Measurements from ENCODE around the gene TTC19. TPM values are rescaled to one million over a fixed set of nuclear protein-coding genes. Genes with fewer than 3 reads are reported as not detected.

Gene TTC19
- total and polyA plus RNA-seq, 12 donors: 20.6 to 152 (median 50.5) TPM

DNA sequence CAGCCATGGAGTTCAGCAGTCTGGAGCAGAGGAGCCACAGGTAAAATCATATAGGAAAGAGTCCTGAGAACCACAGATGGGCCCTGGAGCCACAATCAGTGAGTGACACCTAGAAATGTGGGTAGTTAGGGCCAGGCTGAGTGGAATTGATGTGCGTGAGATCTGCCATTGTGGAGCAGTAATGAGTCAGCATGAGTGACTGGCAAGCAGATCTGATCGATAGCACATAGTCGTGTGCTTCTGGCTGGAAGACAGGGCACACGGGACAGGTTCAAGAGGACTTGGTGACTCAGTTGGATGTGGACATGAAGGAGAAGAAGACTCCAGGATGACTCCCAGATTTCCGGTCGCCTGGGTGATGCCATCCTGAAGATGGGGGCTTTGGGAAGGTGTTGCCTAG, 42.4 kb upstream of the TTC19 start:
- no peaks in the 10 kb centered on the region for H3K27me3 ChIP-seq
- no peak for DNase-seq

GRCh38 chr17:15957608-15958307, 41.9 kb upstream of the TTC19 start:
- Histone ChIP-seq H3K4me1 (replicated peaks in 1 of 2) (peaks cover 0 to 11% of the 10 kb centered on the region in 2 donors), H3K4me3 (no peak overlapping the region), H3K9me3 (replicated peaks in 1 of 3) (no peaks in the 10 kb centered on the region), H3K27ac (no peak overlapping the region), H3K36me3 (replicated peaks in 1 of 2) (no peaks in the 10 kb centered on the region), H3K27me3 (no peaks in the 10 kb centered on the region)
- DNase-seq: no peak
- WGBS, 4 donors: 95 to 96% (median 95%) methylated on average over 18 of the region's 19 CpGs
- intact Hi-C loops (cut with DNase I): no loop called here
- TF ChIP-seq, protein P1, sequence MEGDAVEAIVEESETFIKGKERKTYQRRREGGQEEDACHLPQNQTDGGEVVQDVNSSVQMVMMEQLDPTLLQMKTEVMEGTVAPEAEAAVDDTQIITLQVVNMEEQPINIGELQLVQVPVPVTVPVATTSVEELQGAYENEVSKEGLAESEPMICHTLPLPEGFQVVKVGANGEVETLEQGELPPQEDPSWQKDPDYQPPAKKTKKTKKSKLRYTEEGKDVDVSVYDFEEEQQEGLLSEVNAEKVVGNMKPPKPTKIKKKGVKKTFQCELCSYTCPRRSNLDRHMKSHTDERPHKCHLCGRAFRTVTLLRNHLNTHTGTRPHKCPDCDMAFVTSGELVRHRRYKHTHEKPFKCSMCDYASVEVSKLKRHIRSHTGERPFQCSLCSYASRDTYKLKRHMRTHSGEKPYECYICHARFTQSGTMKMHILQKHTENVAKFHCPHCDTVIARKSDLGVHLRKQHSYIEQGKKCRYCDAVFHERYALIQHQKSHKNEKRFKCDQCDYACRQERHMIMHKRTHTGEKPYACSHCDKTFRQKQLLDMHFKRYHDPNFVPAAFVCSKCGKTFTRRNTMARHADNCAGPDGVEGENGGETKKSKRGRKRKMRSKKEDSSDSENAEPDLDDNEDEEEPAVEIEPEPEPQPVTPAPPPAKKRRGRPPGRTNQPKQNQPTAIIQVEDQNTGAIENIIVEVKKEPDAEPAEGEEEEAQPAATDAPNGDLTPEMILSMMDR (IDR thresholded peaks at IDR 0.05): no peak
- no peak for TF ChIP-seq POLR2A (IDR thresholded peaks at IDR 0.05)

More for the DNA sequence above, 42.4 kb upstream of the TTC19 start:
- Histone ChIP-seq H3K36me3 (replicated peaks in 1 of 2) (no peaks in the 10 kb centered on the region), H3K4me3 (no peak overlapping the region), H3K4me1 (replicated peaks in 1 of 2) (peaks cover 0 to 11% of the 10 kb centered on the region in 2 donors), H3K9me3 (replicated peaks in 1 of 3) (no peaks in the 10 kb centered on the region), H3K27ac (no peak overlapping the region)
- WGBS, 4 donors: 83 to 94% (median 86%) methylated on average over 6 of the region's 6 CpGs
- intact Hi-C loops (cut with DNase I): no loop called here
- TF ChIP-seq, protein P1 (IDR thresholded peaks at IDR 0.05): no peak
- no peak for TF ChIP-seq POLR2A (IDR thresholded peaks at IDR 0.05)

GRCh38 chr17:15958484-15958854, 41.2 kb upstream of the TTC19 start:
- H3K4me3 ChIP-seq: no peak overlapping the region
- 77 to 88% (median 84%) methylated on average over 4 of the region's 4 CpGs for WGBS, 4 donors
- no peaks in the 10 kb centered on the region for H3K27me3 ChIP-seq
- H3K27ac ChIP-seq: no peak overlapping the region
- no peak for DNase-seq
- peaks cover 0 to 11% of the 10 kb centered on the region in 2 donors for H3K4me1 ChIP-seq (replicated peaks in 1 of 2)
- TF ChIP-seq, protein P1 (IDR thresholded peaks at IDR 0.05): no peak
- no peak for TF ChIP-seq POLR2A (IDR thresholded peaks at IDR 0.05)
- intact Hi-C loops (cut with DNase I): no loop called here
- H3K9me3 ChIP-seq (replicated peaks in 1 of 3): no peaks in the 10 kb centered on the region
- H3K36me3 ChIP-seq (replicated peaks in 1 of 2): no peaks in the 10 kb centered on the region

DNA sequence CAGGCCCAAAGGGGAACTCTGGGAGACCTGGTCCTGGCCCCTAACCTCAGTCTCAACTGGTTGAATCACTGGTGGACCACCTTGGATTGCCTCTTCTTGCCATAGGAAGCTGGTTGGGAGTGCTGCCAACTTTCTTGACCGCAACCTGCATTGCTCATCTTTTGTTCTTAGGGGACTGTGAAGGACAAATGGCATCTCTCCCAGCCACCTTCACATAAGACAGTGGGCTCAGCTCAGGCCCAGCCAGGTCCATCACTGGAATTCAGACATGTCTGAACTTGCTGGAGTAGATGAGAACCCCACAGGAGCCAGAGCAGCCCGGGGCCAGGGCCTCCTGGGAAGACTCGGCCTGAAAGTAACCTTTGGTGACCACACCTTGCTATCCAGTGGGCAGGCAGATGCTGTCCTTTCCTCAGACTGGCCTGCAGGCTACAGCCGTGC, 35.9 kb upstream of the TTC19 start:
- intact Hi-C loops (cut with DNase I): no loop called here
- Histone ChIP-seq H3K36me3 (replicated peaks in 1 of 2) (no peaks in the 10 kb centered on the region), H3K27me3 (no peaks in the 10 kb centered on the region), H3K9me3 (replicated peaks in 1 of 3) (no peaks in the 10 kb centered on the region), H3K27ac (no peak overlapping the region), H3K4me3 (no peak overlapping the region), H3K4me1 (replicated peaks in 1 of 2) (peaks cover 0 to 9% of the 10 kb centered on the region in 2 donors)
- DNase-seq: no peak
- WGBS, 4 donors: 87 to 93% (median 91%) methylated on average over 3 to 4 of the region's 4 CpGs
- TF ChIP-seq, protein P1 (IDR thresholded peaks at IDR 0.05): no peak
- TF ChIP-seq POLR2A (IDR thresholded peaks at IDR 0.05): no peak

Measured in adrenal gland (tissue), 12 donors.